Natural killer cell (primary cell): ENCODE measurements around the gene CHCHD3. TPM values are rescaled to one million over a fixed set of nuclear protein-coding genes. Genes with fewer than 3 reads are reported as not detected.
"Not testable (repeated sequence)": the region's sequence is repeated elsewhere in the genome, so short reads cannot be mapped to it uniquely, and the experiment has no call there.

ENCODE experiments used
- ATAC-seq, 3 donors: fragments of 150-1000 bp in 2 of 3; fragments of 200-7000 bp in 1 of 3; cut with Tn5 transposase; 1 replicate in 1 of 3; 2 replicates in 2 of 3; pipeline ENCODE4 v1.10.0; 2021; ENCODE audit warnings: mild to moderate bottlenecking in 2 of 3, moderate library complexity in 2 of 3
- DNase-seq, 2 donors: peaks; one replicate each; pipeline versions ENCODE4 v3.0.0 to v3.0.0-alpha.2; 2013 to 2021; ENCODE audit warnings: mixed read lengths in 1 of 2
- H3K27ac ChIP-seq: one replicate; pipeline ENCODE4 v1.5.1; 2013; ENCODE audit warnings: mild to moderate bottlenecking, low read length
- H3K27me3 ChIP-seq: one replicate; pipeline ENCODE4 v1.6.1; 2013; ENCODE audit warnings: low read length; ENCODE audit not compliant: control insufficient read depth, insufficient read depth
- H3K36me3 ChIP-seq: one replicate; pipeline ENCODE4 v1.6.1; 2013; ENCODE audit warnings: low read length; ENCODE audit not compliant: control insufficient read depth, insufficient read depth
- H3K4me1 ChIP-seq: one replicate; pipeline ENCODE4 v1.6.1; 2013; ENCODE audit warnings: low read length; ENCODE audit not compliant: control insufficient read depth, insufficient read depth
- H3K4me3 ChIP-seq: one replicate; pipeline ENCODE4 v1.5.1; 2013; ENCODE audit warnings: low read length
- H3K9me3 ChIP-seq: one replicate; pipeline ENCODE4 v1.6.1; 2013; ENCODE audit warnings: low read length; ENCODE audit not compliant: control insufficient read depth, insufficient read depth
- H3K27ac Mint-ChIP-seq, 2 donors: one replicate each; pipeline ENCODE4 v1.8.0; 2022; ENCODE audit warnings: mild to moderate bottlenecking in 2 of 2, mixed read lengths in 2 of 2, moderate library complexity in 1 of 2
- H3K27me3 Mint-ChIP-seq, 2 donors: one replicate each; pipeline ENCODE4 v1.8.0; 2022; ENCODE audit warnings: low read depth in 2 of 2, mixed read lengths in 2 of 2
- H3K36me3 Mint-ChIP-seq: one replicate; pipeline ENCODE4 v1.8.0; 2022; ENCODE audit warnings: mixed read lengths
- H3K4me1 Mint-ChIP-seq, 2 donors: one replicate each; pipeline ENCODE4 v1.8.0; 2022; ENCODE audit warnings: mixed read lengths in 2 of 2
- H3K4me3 Mint-ChIP-seq: one replicate; pipeline ENCODE4 v1.8.0; 2022; ENCODE audit warnings: mild to moderate bottlenecking, moderate library complexity, mixed read lengths
- H3K9me3 Mint-ChIP-seq, 2 donors: one replicate each; pipeline ENCODE4 v1.8.0; 2022; ENCODE audit warnings: mixed read lengths in 2 of 2
- CTCF ChIP-seq: fragments of 200-600 bp; IDR thresholded peaks from one replicate; pipeline ENCODE4 v1.8.0; 2022; ENCODE audit warnings: antibody characterized with exemption
- WGBS: methylation state at CpG from one replicate; pipeline ENCODE4 v1.1.7; 2013; ENCODE audit warnings: missing lambda C conversion rate; ENCODE audit not compliant: insufficient coverage; 5-methylcytosine and 5-hydroxymethylcytosine counted together
- intact Hi-C: fragments of 100-400 bp; cut with micrococcal nuclease; formaldehyde crosslinking; loops from one replicate; pipeline ENCODE4 v1.14.2; 2022
- total RNA-seq, 4 donors: library from RNA; stranded (reverse); fragments of 120-200 nt in 1 of 4; gene quantifications; one replicate each; pipeline versions ENCODE4 v1.2.3 to v1.2.4, GENCODE V29; 2013 to 2022

CHCHD3 gene
- total RNA-seq, 3 donors from 2014 or later (not counting 1 experiment from before 2014, with no cell fraction given): 35.2 to 41.0 (median 35.9) TPM

DNA sequence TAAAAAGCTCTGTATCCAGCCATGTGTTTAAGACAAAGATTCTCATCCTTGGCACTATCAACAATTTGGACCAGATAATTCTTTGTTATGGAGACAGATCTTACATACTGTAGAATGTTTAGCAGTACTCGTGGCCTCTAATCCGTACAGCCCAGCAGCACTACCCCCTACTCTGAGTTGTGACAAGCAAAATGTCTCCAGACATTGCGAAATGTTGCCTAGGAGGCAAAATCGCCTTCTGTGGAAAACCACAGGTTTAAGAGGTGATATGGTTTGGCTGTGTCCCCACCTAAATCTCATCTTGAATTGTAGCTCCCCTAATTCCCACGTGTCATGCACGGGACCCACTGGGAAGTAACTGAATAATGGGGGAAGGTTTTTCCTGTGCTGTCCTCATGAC is 186.7 kb downstream of the CHCHD3 start:
- H3K27me3 ChIP-seq: no peaks in the 10 kb centered on the region
- TF ChIP-seq CTCF: no peak
- no peaks in the 10 kb centered on the region for H3K9me3 ChIP-seq
- Mint-ChIP-seq H3K36me3 (no peaks in the 10 kb centered on the region), H3K27ac (no peak overlapping the region), H3K4me1 (peaks cover 5% of the 10 kb centered on the region in 2 donors), H3K4me3 (no peak overlapping the region), H3K9me3 (no peaks in the 10 kb centered on the region), H3K27me3 (no peaks in the 10 kb centered on the region)
- H3K36me3 ChIP-seq: no peaks in the 10 kb centered on the region
- intact Hi-C loops: no loop called here
- 75% methylated on average over 4 of the region's 6 CpGs for WGBS
- ATAC-seq: no peak
- H3K27ac ChIP-seq: no peak overlapping the region
- no peak overlapping the region for H3K4me3 ChIP-seq
- DNase-seq: no peak
- no peaks in the 10 kb centered on the region for H3K4me1 ChIP-seq

DNA sequence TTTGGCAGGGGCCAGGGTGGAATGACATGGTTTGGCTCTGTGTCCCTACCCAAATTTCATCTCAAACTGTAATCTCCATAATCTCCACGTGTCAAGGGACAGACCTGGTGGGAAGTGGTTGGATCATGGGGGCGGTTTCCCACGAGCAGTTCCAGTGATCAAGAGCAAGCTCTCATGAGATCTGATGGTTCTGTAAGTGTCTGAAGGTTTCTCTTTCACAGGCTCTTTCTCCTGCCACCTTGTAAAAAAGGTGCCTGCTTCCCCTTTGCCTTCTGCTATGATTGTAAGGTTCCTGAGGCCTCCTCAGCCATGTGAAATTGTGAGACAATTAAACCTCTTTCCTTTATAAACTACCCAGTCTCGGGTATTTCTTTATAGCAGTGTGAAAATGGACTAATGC is 188.3 kb downstream of the CHCHD3 start:
- Mint-ChIP-seq H3K9me3 (no peaks in the 10 kb centered on the region), H3K36me3 (no peaks in the 10 kb centered on the region), H3K4me1 (peaks cover 5% of the 10 kb centered on the region in 2 donors), H3K27ac (no peak overlapping the region), H3K4me3 (no peak overlapping the region), H3K27me3 (no peaks in the 10 kb centered on the region)
- ATAC-seq: no peak
- no peak overlapping the region for H3K27ac ChIP-seq
- no peaks in the 10 kb centered on the region for H3K4me1 ChIP-seq
- intact Hi-C loops: no loop called here
- WGBS: 94% methylated on average over 2 of the region's 4 CpGs
- no peaks in the 10 kb centered on the region for H3K9me3 ChIP-seq
- no peak for DNase-seq
- no peaks in the 10 kb centered on the region for H3K36me3 ChIP-seq
- no peak for TF ChIP-seq CTCF
- no peaks in the 10 kb centered on the region for H3K27me3 ChIP-seq
- H3K4me3 ChIP-seq: no peak overlapping the region

- H3K27me3 Mint-ChIP-seq, H3K4me3 ChIP-seq, H3K27me3 ChIP-seq, DNase-seq, H3K36me3 Mint-ChIP-seq, H3K4me1 ChIP-seq, H3K36me3 ChIP-seq, H3K27ac ChIP-seq, H3K4me3 Mint-ChIP-seq, ATAC-seq, H3K27ac Mint-ChIP-seq, H3K4me1 Mint-ChIP-seq, intact Hi-C loops, H3K9me3 ChIP-seq, H3K9me3 Mint-ChIP-seq: not testable (repeated sequence)
- WGBS: 96% methylated on average over 4 of the region's 4 CpGs
Measured at GRCh38 chr7:132892744-132893143, 189.1 kb downstream of the CHCHD3 start.

DNA sequence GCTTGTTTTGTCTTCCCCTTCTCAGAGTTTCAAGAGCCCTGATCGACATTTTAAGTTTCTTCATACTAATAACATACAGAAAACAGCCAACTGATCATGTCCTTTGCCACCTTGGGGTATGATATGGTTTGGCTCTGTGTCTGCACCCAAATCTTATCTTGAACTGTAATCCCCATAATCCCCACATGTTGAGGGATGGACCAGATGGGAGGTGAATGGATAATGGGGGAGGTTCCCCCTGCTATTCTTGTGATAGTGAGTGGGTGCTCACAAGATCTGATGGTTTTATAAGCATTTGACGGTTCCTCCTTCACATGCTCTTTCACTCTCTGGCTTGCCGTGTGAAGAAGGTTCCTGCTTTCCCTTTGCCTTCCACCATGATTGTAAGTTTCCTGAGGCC is 190.3 kb downstream of the CHCHD3 start:
- Mint-ChIP-seq H3K9me3 (no peaks in the 10 kb centered on the region), H3K4me1 (peaks cover 5% of the 10 kb centered on the region in 2 donors), H3K36me3 (no peaks in the 10 kb centered on the region), H3K27ac (no peak overlapping the region), H3K27me3 (no peaks in the 10 kb centered on the region), H3K4me3 (no peak overlapping the region)
- no peaks in the 10 kb centered on the region for H3K27me3 ChIP-seq
- H3K36me3 ChIP-seq: no peaks in the 10 kb centered on the region
- ATAC-seq (no peak), DNase-seq (no peak)
- H3K27ac ChIP-seq: no peak overlapping the region
- H3K4me3 ChIP-seq: no peak overlapping the region
- 100% methylated on average over 2 of the region's 3 CpGs for WGBS
- TF ChIP-seq CTCF: no peak
- intact Hi-C loops: no loop called here
- no peaks in the 10 kb centered on the region for H3K4me1 ChIP-seq
- no peaks in the 10 kb centered on the region for H3K9me3 ChIP-seq
